PC-3 (cell line): ENCODE measurements around the gene CBS. TPM values are rescaled to one million over a fixed set of nuclear protein-coding genes. Genes with fewer than 3 reads are reported as not detected.

Experiments
- ATAC-seq: fragments of 200-7000 bp; cut with Tn5 transposase; 2 replicates; pipeline ENCODE4 v1.9.1; 2020; ENCODE audit warnings: mild to moderate bottlenecking, moderate library complexity
- BruUV-seq: library from RNA; stranded (reverse); fragments of 400-500 nt; replicated peaks from 2 replicates; lab custom pipeline; 2021; lab: Mats Ljungman, UMichigan
- CTCF ChIA-PET: fragments of 300-600 bp; sonication (Branson Sonifier 250); formaldehyde crosslinking; loops from one replicate; lab custom pipeline; 2022; ENCODE audit warnings: antibody characterized with exemption; lab: Charles Lee
- POLR2A ChIA-PET: fragments of 300-600 bp; sonication (Branson Sonifier 250); formaldehyde crosslinking; loops from one replicate; lab custom pipeline; 2022; ENCODE audit warnings: antibody characterized with exemption; ENCODE audit not compliant: unreplicated experiment; lab: Charles Lee
- DNase-seq: peaks from one replicate; pipeline ENCODE4 v3.0.0-alpha.2; 2015
- H2AFZ ChIP-seq: fragments of 300-600 bp; sonication (generic); 2 replicates; pipeline ENCODE4 v1.6.0; 2016; ENCODE audit warnings: antibody characterized with exemption, low read length
- H3F3A ChIP-seq: fragments of 300-600 bp; sonication (generic); one replicate; pipeline ENCODE4 v1.6.0; 2017; ENCODE audit warnings: antibody characterized with exemption, low read length, control low read depth, mild to moderate bottlenecking; ENCODE audit not compliant: unreplicated experiment
- H3K27ac ChIP-seq: fragments of 300-600 bp; sonication (generic); 2 replicates; pipeline ENCODE4 v1.5.1; 2016; ENCODE audit warnings: mild to moderate bottlenecking, low read length
- H3K27me3 ChIP-seq: fragments of 300-600 bp; sonication (generic); 2 replicates; pipeline ENCODE4 v1.6.1; 2016; ENCODE audit warnings: low read length, mixed read lengths
- H3K36me3 ChIP-seq: fragments of 300-600 bp; sonication (generic); 2 replicates; pipeline ENCODE4 v1.6.1; 2016; ENCODE audit warnings: low read depth, mixed run types, low read length, mixed read lengths
- H3K4me1 ChIP-seq: fragments of 300-600 bp; sonication (generic); 2 replicates; pipeline ENCODE4 v1.5.1; 2016; ENCODE audit warnings: low read length; ENCODE audit not compliant: insufficient read depth
- H3K4me2 ChIP-seq: fragments of 300-600 bp; sonication (generic); 2 replicates; pipeline ENCODE4 v1.6.0; 2016; ENCODE audit warnings: low read length
- H3K4me3 ChIP-seq: fragments of 300-600 bp; sonication (generic); 2 replicates; pipeline ENCODE4 v1.5.1; 2016; ENCODE audit warnings: mild to moderate bottlenecking, low read length, mixed read lengths
- H3K79me2 ChIP-seq: fragments of 300-600 bp; sonication (generic); 2 replicates; pipeline ENCODE4 v1.6.1; 2017; ENCODE audit warnings: low read length, mixed read lengths
- H3K9ac ChIP-seq: fragments of 300-600 bp; sonication (generic); 2 replicates; pipeline ENCODE4 v1.6.0; 2016; ENCODE audit warnings: mild to moderate bottlenecking, low read length
- H3K9me2 ChIP-seq: fragments of 300-600 bp; sonication (generic); replicated peaks from 2 replicates; pipeline ENCODE4 v1.6.1; 2016; ENCODE audit warnings: mixed run types, low read length, mixed read lengths
- H3K9me3 ChIP-seq: fragments of 300-600 bp; sonication (generic); 2 replicates; pipeline ENCODE4 v1.6.1; 2016; ENCODE audit warnings: low read length, mixed read lengths
- H4K20me1 ChIP-seq: fragments of 300-600 bp; sonication (generic); 2 replicates; pipeline ENCODE4 v1.6.1; 2016; ENCODE audit warnings: low read length, mixed read lengths
- EZH2 ChIP-seq: fragments of 300-600 bp; sonication (generic); IDR thresholded peaks from one replicate; pipeline ENCODE4 v1.6.1; 2017; ENCODE audit warnings: antibody characterized with exemption, mild to moderate bottlenecking, low read length; ENCODE audit not compliant: unreplicated experiment
- EZH2phosphoT487 ChIP-seq: fragments of 300-600 bp; sonication (generic); IDR thresholded peaks from 2 replicates; pipeline ENCODE4 v1.6.1; 2018; ENCODE audit warnings: mild to moderate bottlenecking, antibody characterized with exemption, low read length, borderline replicate concordance
- intact Hi-C: fragments of 100-400 bp; cut with micrococcal nuclease; formaldehyde crosslinking; loops from 2 replicates; pipeline ENCODE4 v1.9.0; 2023
- total RNA-seq: library from RNA; depleted of rRNA; stranded (reverse); fragments of >200 nt; gene quantifications from 2 replicates; pipeline ENCODE4 v1.2.3, GENCODE V29; 2014
- TF ChIP-seq, protein P1 (sequence below): fragments of 300-600 bp; sonication (generic); conservative IDR thresholded peaks from 2 replicates; pipeline ENCODE4 v1.5.1; 2017; ENCODE audit warnings: antibody characterized with exemption, low read depth, mild to moderate bottlenecking, low read length

The CBS gene
- total RNA-seq, 1 experiment from 2014 or later = 8.9 TPM

DNA sequence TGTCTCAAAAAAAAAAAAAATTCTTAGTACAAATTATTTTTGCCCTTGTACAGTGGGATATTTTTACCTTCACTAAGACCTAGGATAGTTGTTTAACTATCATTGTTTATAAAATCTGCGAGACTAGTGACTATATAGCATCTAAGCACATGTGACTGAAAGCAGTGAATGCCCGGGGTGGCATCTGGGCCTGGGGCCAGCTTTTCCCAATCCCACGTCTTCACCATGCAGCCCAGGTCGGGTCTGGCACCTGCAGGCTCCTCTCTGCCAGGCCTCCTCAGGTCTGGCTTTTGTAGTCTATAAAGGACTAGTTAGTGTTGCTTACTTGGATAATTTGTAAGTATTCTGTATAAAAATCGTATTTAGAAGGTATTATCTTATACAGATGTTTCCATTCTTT, 40.8 kb downstream of the CBS start:
- Histone ChIP-seq H3K4me3 (no peak overlapping the region), H3K4me1 (peaks cover 17% of the 10 kb centered on the region), H3K4me2 (no peak overlapping the region), H3K9me2 (no peaks in the 10 kb centered on the region), H4K20me1 (no peaks in the 10 kb centered on the region), H3F3A (no peaks in the 10 kb centered on the region), H3K27me3 (no peaks in the 10 kb centered on the region), H3K9ac (no peak overlapping the region), H2AFZ (no peak overlapping the region), H3K36me3 (peaks cover 2% of the 10 kb centered on the region; the same call in 1 of the 2 replicates), H3K27ac (no peak overlapping the region), H3K79me2 (no peaks in the 10 kb centered on the region), H3K9me3 (no peaks in the 10 kb centered on the region)
- TF ChIP-seq, protein P1, sequence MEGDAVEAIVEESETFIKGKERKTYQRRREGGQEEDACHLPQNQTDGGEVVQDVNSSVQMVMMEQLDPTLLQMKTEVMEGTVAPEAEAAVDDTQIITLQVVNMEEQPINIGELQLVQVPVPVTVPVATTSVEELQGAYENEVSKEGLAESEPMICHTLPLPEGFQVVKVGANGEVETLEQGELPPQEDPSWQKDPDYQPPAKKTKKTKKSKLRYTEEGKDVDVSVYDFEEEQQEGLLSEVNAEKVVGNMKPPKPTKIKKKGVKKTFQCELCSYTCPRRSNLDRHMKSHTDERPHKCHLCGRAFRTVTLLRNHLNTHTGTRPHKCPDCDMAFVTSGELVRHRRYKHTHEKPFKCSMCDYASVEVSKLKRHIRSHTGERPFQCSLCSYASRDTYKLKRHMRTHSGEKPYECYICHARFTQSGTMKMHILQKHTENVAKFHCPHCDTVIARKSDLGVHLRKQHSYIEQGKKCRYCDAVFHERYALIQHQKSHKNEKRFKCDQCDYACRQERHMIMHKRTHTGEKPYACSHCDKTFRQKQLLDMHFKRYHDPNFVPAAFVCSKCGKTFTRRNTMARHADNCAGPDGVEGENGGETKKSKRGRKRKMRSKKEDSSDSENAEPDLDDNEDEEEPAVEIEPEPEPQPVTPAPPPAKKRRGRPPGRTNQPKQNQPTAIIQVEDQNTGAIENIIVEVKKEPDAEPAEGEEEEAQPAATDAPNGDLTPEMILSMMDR = no peak
- TF ChIP-seq EZH2 (no peak), EZH2phosphoT487 (no peak)
- ChIA-PET POLR2A (no interaction called here), CTCF (no interaction called here)
- intact Hi-C loops = no loop called here
- ATAC-seq = no peak
- BruUV-seq = no TSS peak
- DNase-seq = no peak

DNA sequence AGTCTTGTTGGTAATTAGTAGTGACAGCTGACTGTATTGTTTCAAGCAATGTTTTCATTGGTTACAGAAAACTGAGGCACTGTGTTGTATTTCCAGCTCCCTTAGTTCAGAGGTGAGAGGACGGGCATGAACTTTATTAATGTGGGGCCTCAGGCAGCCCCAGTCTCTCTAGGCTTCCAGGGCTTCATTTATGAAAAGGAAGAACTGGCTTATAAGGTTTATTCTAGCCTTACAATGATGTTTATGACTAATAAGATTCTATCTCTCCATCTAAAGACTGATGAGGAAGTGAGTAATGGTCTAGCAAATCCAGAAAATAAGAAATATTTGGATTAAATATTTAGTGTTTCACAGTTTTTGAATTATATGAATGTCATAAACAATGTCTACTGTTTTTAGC, 41.5 kb downstream of the CBS start:
- BruUV-seq = no TSS peak
- no peaks in the 10 kb centered on the region for H3K9me3 ChIP-seq
- no peaks in the 10 kb centered on the region for H3F3A ChIP-seq
- no peak overlapping the region for H3K27ac ChIP-seq
- peak; percentile 48 for DNase-seq
- intact Hi-C loops = no loop called here
- no peaks in the 10 kb centered on the region for H4K20me1 ChIP-seq
- ChIA-PET POLR2A (no interaction called here), CTCF (no interaction called here)
- peak; percentile 94 for ATAC-seq
- no peak overlapping the region for H3K4me3 ChIP-seq
- peaks cover 17% of the 10 kb centered on the region for H3K4me1 ChIP-seq
- no peaks in the 10 kb centered on the region for H3K9me2 ChIP-seq
- H3K4me2 ChIP-seq = peak overlapping the region; percentile 23; the same call in 1 of the 2 replicates
- TF ChIP-seq, protein P1 = no peak
- TF ChIP-seq EZH2 = no peak
- TF ChIP-seq EZH2phosphoT487 = no peak
- H2AFZ ChIP-seq = no peak overlapping the region
- H3K79me2 ChIP-seq = no peaks in the 10 kb centered on the region
- H3K9ac ChIP-seq = no peak overlapping the region
- peaks cover 4% of the 10 kb centered on the region; the same call in 1 of the 2 replicates for H3K36me3 ChIP-seq
- no peaks in the 10 kb centered on the region for H3K27me3 ChIP-seq

DNA sequence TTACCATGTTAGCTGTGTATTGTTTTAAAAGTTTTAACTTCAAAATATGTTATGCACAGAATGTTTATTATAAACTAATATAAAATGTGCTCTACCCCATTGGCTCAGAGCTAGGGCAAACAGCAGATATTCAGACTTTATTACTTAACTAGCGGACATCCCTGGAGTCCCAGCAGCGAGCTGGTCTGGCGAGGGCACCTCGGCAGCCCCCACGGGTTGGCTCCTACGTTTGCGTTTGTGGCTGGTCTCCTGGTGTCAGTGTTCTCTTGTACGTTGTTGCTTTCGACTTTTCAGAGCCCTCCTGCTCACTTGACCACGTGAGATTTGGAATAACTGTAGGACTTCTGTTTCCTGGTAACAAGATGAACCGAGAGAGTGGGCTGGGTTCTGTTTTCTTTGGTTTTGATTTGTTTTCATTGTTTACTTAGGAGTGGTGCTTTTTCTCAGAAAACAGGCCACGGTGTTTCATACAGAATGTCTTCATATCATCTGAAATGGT, 44.5 kb downstream of the CBS start:
- Histone ChIP-seq H3F3A (no peaks in the 10 kb centered on the region), H3K9me3 (no peaks in the 10 kb centered on the region), H3K9ac (no peak overlapping the region), H3K79me2 (no peaks in the 10 kb centered on the region), H3K4me3 (no peak overlapping the region), H3K36me3 (peaks cover 4% of the 10 kb centered on the region; the same call in 1 of the 2 replicates), H3K27me3 (no peaks in the 10 kb centered on the region), H3K9me2 (no peaks in the 10 kb centered on the region), H2AFZ (no peak overlapping the region), H3K4me2 (no peak overlapping the region), H4K20me1 (no peaks in the 10 kb centered on the region), H3K4me1 (peaks cover 17% of the 10 kb centered on the region), H3K27ac (no peak overlapping the region)
- intact Hi-C loops = no loop called here
- TF ChIP-seq, protein P1 = no peak
- no TSS peak for BruUV-seq
- POLR2A ChIA-PET = no interaction called here
- ATAC-seq (no peak), DNase-seq (no peak)
- CTCF ChIA-PET = no interaction called here
